HCT116 (cell line): Measurements from ENCODE around the gene CNTN5. TPM values are rescaled to one million over a fixed set of nuclear protein-coding genes. Genes with fewer than 3 reads are reported as not detected.

Source experiments
- ATAC-seq: fragments of 200-7000 bp; cut with Tn5 transposase; 2 replicates; pipeline ENCODE4 v1.9.1; 2020; ENCODE audit warnings: mild to moderate bottlenecking, moderate library complexity
- BruUV-seq: library from RNA; stranded (reverse); fragments of 400-500 nt; replicated peaks from 2 replicates; lab custom pipeline; 2021; lab: Mats Ljungman, UMichigan
- CTCF ChIA-PET: fragments of 300-600 bp; sonication (Branson Sonifier 250); formaldehyde crosslinking; loops from one replicate; lab custom pipeline; 2021; ENCODE audit warnings: antibody characterized with exemption; lab: Charles Lee
- POLR2A ChIA-PET: fragments of 300-600, 350-600 bp; sonication (Branson Sonifier 250); formaldehyde crosslinking; loops from one replicate; lab custom pipeline; 2021; ENCODE audit warnings: antibody characterized with exemption; lab: Charles Lee
- RAD21 ChIA-PET, 2 experiments: fragments of 300-600 bp; sonication (Branson Sonifier 250); formaldehyde crosslinking; loops; one replicate each; lab custom pipeline; 2023; ENCODE audit warnings: low total read pairs in 2 of 2; ENCODE audit not compliant: uncharacterized antibody in 2 of 2, unreplicated experiment in 2 of 2, low non-redundant PET in 1 of 2; lab: Charles Lee
- DNase-seq: peaks from one replicate; pipeline ENCODE4 v3.0.0-alpha.2; 2010; ENCODE audit warnings: low read depth, low spot score
- H2AFZ ChIP-seq: fragments of 200-600 bp; shearing (Covaris generic), sonication (generic); 2 replicates; pipeline ENCODE4 v1.6.1; 2017; ENCODE audit warnings: low read depth, mixed run types, mixed read lengths, antibody characterized with exemption, low read length; ENCODE audit not compliant: poor library complexity, severe bottlenecking
- H3K27ac ChIP-seq: 2 replicates; pipeline ENCODE4 v1.5.1; 2012; ENCODE audit warnings: low read depth, low read length
- H3K27me3 ChIP-seq: fragments of 200-600 bp; sonication (generic); 2 replicates; pipeline ENCODE4 v1.6.1; 2016; ENCODE audit warnings: mixed run types, low read length, mixed read lengths; ENCODE audit not compliant: insufficient read depth
- H3K36me3 ChIP-seq, 2 experiments: fragments of 200-500 bp in 1 of 2; fragments of 200-600 bp in 1 of 2; sonication (Bioruptor generic) in 1 of 2; sonication (generic) in 1 of 2; 2 replicates each; pipeline versions ENCODE4 v1.5.1 to v1.6.1; 2014 to 2016; ENCODE audit warnings: low read length in 2 of 2, inconsistent platforms in 1 of 2, mixed read lengths in 1 of 2, mixed run types in 1 of 2; ENCODE audit not compliant: insufficient read depth in 2 of 2, control insufficient read depth in 1 of 2
- H3K4me1 ChIP-seq, 2 experiments: fragments of 200-600 bp in 1 of 2; sonication (generic) in 1 of 2; 2 replicates each; pipeline versions ENCODE4 v1.5.1 to v1.6.1; 2012 to 2017; ENCODE audit warnings: low read length in 2 of 2, inconsistent platforms in 1 of 2, mild to moderate bottlenecking in 1 of 2, mixed read lengths in 1 of 2, mixed run types in 1 of 2, moderate library complexity in 1 of 2; ENCODE audit not compliant: insufficient read depth in 2 of 2, control insufficient read depth in 1 of 2
- H3K4me2 ChIP-seq: fragments of 200-600 bp; sonication (generic); 2 replicates; pipeline ENCODE4 v1.6.1; 2017; ENCODE audit warnings: mixed run types, low read length, mixed read lengths
- H3K4me3 ChIP-seq, 2 experiments: fragments of 200-600 bp in 1 of 2; sonication (generic) in 1 of 2; replicated peaks in 1 of 2; 2 replicates each; pipeline ENCODE4 v1.5.1; 2011 to 2016; ENCODE audit warnings: low read length in 2 of 2, control low read depth in 1 of 2, low read depth in 1 of 2, mild to moderate bottlenecking in 1 of 2, mixed read lengths in 1 of 2, mixed run types in 1 of 2
- H3K79me2 ChIP-seq: fragments of 200-600 bp; sonication (generic); 2 replicates; pipeline ENCODE4 v1.6.1; 2017; ENCODE audit warnings: mild to moderate bottlenecking, mixed run types, low read length, moderate library complexity, mixed read lengths; ENCODE audit not compliant: insufficient read depth
- H3K9ac ChIP-seq: fragments of 200-600 bp; sonication (generic); 2 replicates; pipeline ENCODE4 v1.6.1; 2016; ENCODE audit warnings: low read length, mixed read lengths
- H3K9me2 ChIP-seq: fragments of 200-600 bp; sonication (generic), shearing (Covaris generic); 2 replicates; pipeline ENCODE4 v1.6.1; 2017; ENCODE audit warnings: mixed run types, mild to moderate bottlenecking, moderate library complexity; ENCODE audit not compliant: insufficient read depth
- H3K9me3 ChIP-seq, 2 experiments: fragments of 200-500 bp in 1 of 2; fragments of 200-600 bp in 1 of 2; sonication (Bioruptor generic) in 1 of 2; sonication (generic) in 1 of 2; 2 replicates each; pipeline ENCODE4 v1.6.1; 2014 to 2017; ENCODE audit warnings: low read length in 2 of 2, mixed read lengths in 2 of 2, inconsistent platforms in 1 of 2, low read depth in 1 of 2, mild to moderate bottlenecking in 1 of 2, mixed run types in 1 of 2, moderate library complexity in 1 of 2; ENCODE audit not compliant: control insufficient read depth in 1 of 2, insufficient read depth in 1 of 2
- H4K20me1 ChIP-seq: fragments of 200-600 bp; sonication (generic), shearing (Covaris generic); 2 replicates; pipeline ENCODE4 v1.6.1; 2017; ENCODE audit warnings: mixed run types, mild to moderate bottlenecking, moderate library complexity; ENCODE audit not compliant: insufficient read depth
- CBX3 ChIP-seq: IDR thresholded peaks from 2 replicates; pipeline ENCODE4 v1.6.1; 2012; ENCODE audit warnings: low read depth
- CEBPB ChIP-seq: IDR thresholded peaks from 2 replicates; pipeline ENCODE4 v1.6.1; 2012; ENCODE audit warnings: low read depth
- ELF1 ChIP-seq: IDR thresholded peaks from 2 replicates; pipeline ENCODE4 v1.6.1; 2012; ENCODE audit warnings: low read depth, borderline replicate concordance
- EZH2 ChIP-seq: fragments of 200-600 bp; sonication (generic); IDR thresholded peaks from 2 replicates; pipeline ENCODE4 v1.6.1; 2017; ENCODE audit warnings: antibody characterized with exemption, mixed run types
- FOSL1 ChIP-seq: IDR thresholded peaks from 2 replicates; pipeline ENCODE4 v1.6.1; 2012; ENCODE audit warnings: low read depth
- POLR2AphosphoS5 ChIP-seq: IDR thresholded peaks from 2 replicates; pipeline ENCODE4 v1.6.1; 2011; ENCODE audit warnings: mild to moderate bottlenecking, low read depth, low read length, moderate library complexity
- REST ChIP-seq: IDR thresholded peaks from 2 replicates; pipeline ENCODE4 v1.6.1; 2012; ENCODE audit warnings: low read depth
- SP1 ChIP-seq: IDR thresholded peaks from 2 replicates; pipeline ENCODE4 v1.6.1; 2012; ENCODE audit warnings: low read depth
- TCF7L2 ChIP-seq: IDR thresholded peaks from 2 replicates; pipeline ENCODE4 v1.7.0; 2011; ENCODE audit warnings: borderline replicate concordance, inconsistent platforms; ENCODE audit not compliant: insufficient read depth, insufficient read length; ENCODE audit errors: extremely low read depth
- ZNF274 ChIP-seq: fragments of 200-500 bp; sonication (Bioruptor generic); IDR thresholded peaks from 2 replicates; pipeline ENCODE4 v1.6.1; 2014; ENCODE audit warnings: mild to moderate bottlenecking, low read depth, low read length, inconsistent platforms
- intact Hi-C: fragments of 100-400 bp; cut with micrococcal nuclease; formaldehyde crosslinking; loops from 2 replicates; pipeline ENCODE4 v1.10.0; 2022
- total RNA-seq: library from RNA; stranded (reverse); gene quantifications from one replicate; pipeline ENCODE4 v1.2.1, GENCODE V29; 2021; ENCODE audit not compliant: unreplicated experiment

The CNTN5 gene
- total RNA-seq, 1 experiment from 2014 or later: not detected

- POLR2A ChIA-PET: no interaction called here
- Histone ChIP-seq H3K4me2 (no peak overlapping the region), H3K27me3 (no peaks in the 10 kb centered on the region), H3K9ac (no peak overlapping the region), H3K27ac (no peak overlapping the region), H3K4me1 (no peaks in the 10 kb centered on the region), H3K79me2 (no peaks in the 10 kb centered on the region), H3K4me3 (no peak overlapping the region), H4K20me1 (no peaks in the 10 kb centered on the region), H3K9me3 (peaks cover 6 to 7% of the 10 kb centered on the region in 2 experiments; a peak in 2 of 4 replicates), H2AFZ (no peak overlapping the region), H3K36me3 (no peaks in the 10 kb centered on the region), H3K9me2 (no peaks in the 10 kb centered on the region)
- ATAC-seq (no peak), DNase-seq (no peak)
- CTCF ChIA-PET: no interaction called here
- RAD21 ChIA-PET: no interaction called here
- no TSS peak for BruUV-seq
- intact Hi-C loops: no loop called here
- no peak for TF ChIP-seq POLR2AphosphoS5
Measured at GRCh38 chr11:99311870-99312269, 291.1 kb downstream of the CNTN5 start.

- TF ChIP-seq CEBPB (no peak), POLR2AphosphoS5 (no peak), SP1 (no peak), FOSL1 (no peak), CBX3 (no peak), TCF7L2 (no peak), EZH2 (no peak), ZNF274 (no peak), ELF1 (no peak), REST (no peak)
- RAD21 ChIA-PET: no interaction called here
Measured at GRCh38 chr11:99316776-99317520, 296.2 kb downstream of the CNTN5 start.

More at GRCh38 chr11:99316776-99317520, 296.2 kb downstream of the CNTN5 start:
- Histone ChIP-seq H2AFZ (no peak overlapping the region), H3K36me3 (no peaks in the 10 kb centered on the region), H3K4me3 (no peak overlapping the region), H3K9me2 (no peaks in the 10 kb centered on the region), H4K20me1 (no peaks in the 10 kb centered on the region), H3K9me3 (peaks cover 0 to 3% of the 10 kb centered on the region in 2 experiments; a peak in 2 of 4 replicates), H3K79me2 (no peaks in the 10 kb centered on the region), H3K27ac (no peak overlapping the region), H3K27me3 (no peaks in the 10 kb centered on the region), H3K4me2 (no peak overlapping the region), H3K4me1 (no peaks in the 10 kb centered on the region), H3K9ac (no peak overlapping the region)
- ChIA-PET CTCF (no interaction called here), POLR2A (no interaction called here)
- ATAC-seq (no peak), DNase-seq (no peak)
- no TSS peak for BruUV-seq
- intact Hi-C loops: no loop called here
